Effector CD4-positive, alpha-beta T cell (primary cell): ENCODE measurements around the gene APBA2.
"Not testable (repeated sequence)": the region's sequence is repeated elsewhere in the genome, so short reads cannot be mapped to it uniquely, and the experiment has no call there.

ENCODE experiments used
- DNase-seq: peaks from one replicate; pipeline ENCODE4 v3.0.0-alpha.2; 2020

Gene APBA2

GRCh38 chr15:29142129-29142747 lies 256.5 kb downstream of the APBA2 start:
- DNase-seq = no peak

GRCh38 chr15:29143293-29143692 lies 257.5 kb downstream of the APBA2 start:
- DNase-seq = no peak

- no peak for DNase-seq
Observed at GRCh38 chr15:29143909-29144635, 258.3 kb downstream of the APBA2 start.

GRCh38 chr15:29149738-29150075 lies 263.9 kb downstream of the APBA2 start:
- DNase-seq = no peak

- no peak for DNase-seq
Observed at GRCh38 chr15:29150515-29151483, 265.0 kb downstream of the APBA2 start.

- DNase-seq = no peak
Observed at GRCh38 chr15:29151484-29151857, 265.7 kb downstream of the APBA2 start.

- DNase-seq = no peak
Observed at GRCh38 chr15:29156521-29156920, 270.7 kb downstream of the APBA2 start.

- DNase-seq = no peak
Observed at GRCh38 chr15:29159771-29160455, 274.1 kb downstream of the APBA2 start.

- no peak for DNase-seq
Observed at GRCh38 chr15:29162411-29162810, 276.6 kb downstream of the APBA2 start.

GRCh38 chr15:29167122-29167521 lies 281.3 kb downstream of the APBA2 start:
- not testable (repeated sequence) for DNase-seq
